Measurements from ENCODE around the gene DNAH8. TPM values are rescaled to one million over a fixed set of nuclear protein-coding genes. Genes with fewer than 3 reads are reported as not detected.
A peak's percentile ranks its signal among the peaks of the same experiment; 100 is the strongest.

Gene DNAH8
- total RNA-seq, 1 donor from 2014 or later, result 0.03 TPM

- peak; percentile 99 for ATAC-seq
These were observed 240.8 kb downstream of the DNAH8 start for GRCh38 chr6:38955861-38956260.

DNA sequence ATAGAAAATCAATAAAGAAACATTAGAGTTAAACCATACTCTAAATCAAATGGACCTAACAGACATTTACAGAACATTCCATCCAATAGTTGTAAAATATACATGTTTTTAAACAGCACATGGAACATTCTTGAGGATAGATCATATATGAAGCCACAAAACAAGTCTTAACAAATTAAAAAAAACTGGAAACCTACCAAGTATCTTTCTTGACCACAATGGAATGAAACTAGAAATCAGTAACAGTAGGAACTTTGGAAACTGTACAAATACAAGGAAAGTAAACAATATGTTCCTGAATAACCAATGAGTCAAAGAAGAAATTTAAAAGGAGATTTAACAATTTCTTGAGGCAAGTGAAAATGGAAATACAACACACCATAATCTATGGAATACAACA lies 242.3 kb downstream of the DNAH8 start:
- DNase-seq (ENCODE audit: low spot score) (no peak), ATAC-seq (no peak)

More at GRCh38 chr6:38955861-38956260, 240.8 kb downstream of the DNAH8 start:
- DNase-seq (ENCODE audit: low spot score), result peak; percentile 87

DNA sequence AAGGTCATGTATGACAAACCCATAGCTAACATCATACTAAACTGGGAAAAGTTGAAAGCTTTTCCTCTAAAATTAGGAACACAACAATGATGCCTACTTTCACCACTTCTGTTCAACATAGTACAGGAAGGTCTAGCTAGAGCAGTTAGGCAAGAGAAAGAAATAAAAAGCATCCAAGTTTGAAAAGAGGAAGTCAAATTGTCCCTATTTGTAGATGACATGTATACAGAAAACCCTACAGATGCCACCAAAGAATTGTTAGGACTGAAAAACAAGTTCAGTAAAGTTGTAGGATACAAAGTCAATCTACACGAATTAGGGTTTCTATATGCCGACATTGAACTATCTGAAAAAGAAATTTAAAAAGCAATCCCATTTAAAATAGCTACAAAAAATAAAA lies 244.0 kb downstream of the DNAH8 start:
- no peak for DNase-seq (ENCODE audit: low spot score)
- ATAC-seq, result no peak

DNA sequence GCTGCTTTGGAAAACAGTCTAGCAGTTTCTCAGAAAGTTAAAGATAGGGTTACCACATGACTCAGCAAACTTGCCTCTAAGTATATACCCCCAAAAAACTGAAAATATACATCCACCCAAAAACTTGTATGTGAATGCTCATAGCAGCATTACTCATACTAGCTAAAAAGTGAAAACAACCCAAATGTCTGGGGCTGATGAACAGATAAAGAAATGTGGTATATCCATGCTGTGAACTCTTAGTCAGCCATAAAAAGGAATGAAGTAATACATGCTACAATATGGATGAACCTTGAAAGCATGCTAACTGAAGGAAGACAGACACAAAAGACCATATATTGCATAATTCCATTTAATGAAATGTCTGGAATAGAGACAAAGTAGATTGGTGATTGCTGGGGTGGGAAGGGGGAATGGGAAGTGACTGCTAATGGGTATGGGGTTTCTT lies 253.6 kb downstream of the DNAH8 start:
- ATAC-seq, result no peak
- no peak for DNase-seq (ENCODE audit: low spot score)

DNA sequence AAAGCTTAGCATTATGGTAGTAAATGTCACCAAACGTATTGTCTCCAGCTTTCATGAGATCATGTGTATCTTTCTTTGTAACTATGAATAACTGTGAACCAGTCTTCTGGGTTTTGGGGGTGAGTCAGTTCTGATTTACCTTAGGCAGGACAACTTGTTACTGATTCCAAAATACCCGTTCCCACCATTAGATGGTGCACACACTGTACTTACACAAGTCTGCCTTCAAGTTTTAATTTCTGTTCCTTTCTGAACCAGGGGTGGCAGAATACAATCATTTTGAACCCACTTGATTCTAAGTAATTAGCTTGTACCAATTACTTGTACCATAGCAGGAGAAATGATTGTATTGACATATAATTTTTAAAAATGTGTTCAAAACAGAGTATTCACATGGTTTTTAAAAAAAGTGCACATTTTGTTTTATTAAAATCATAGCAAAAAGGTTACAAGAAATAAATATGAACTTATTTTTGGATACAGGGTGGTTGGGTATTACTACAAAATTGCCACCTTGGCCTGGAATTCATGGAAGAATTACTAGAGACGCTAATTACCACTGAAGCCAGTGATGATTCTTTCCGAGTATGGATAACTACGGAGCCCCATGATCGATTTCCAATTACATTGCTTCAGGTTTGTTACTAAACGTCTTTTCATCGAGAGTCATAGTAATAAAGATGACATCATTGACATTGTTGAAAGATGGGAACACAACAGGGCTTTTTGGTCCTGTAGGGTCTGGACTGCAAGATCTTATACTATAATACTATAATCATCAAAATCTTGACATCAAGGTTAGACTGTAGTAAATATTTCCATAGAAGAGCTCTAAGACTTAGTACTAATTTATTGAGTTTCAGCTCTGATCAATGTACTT lies 258.3 kb downstream of the DNAH8 start:
- peak; percentile 83 for ATAC-seq

DNA sequence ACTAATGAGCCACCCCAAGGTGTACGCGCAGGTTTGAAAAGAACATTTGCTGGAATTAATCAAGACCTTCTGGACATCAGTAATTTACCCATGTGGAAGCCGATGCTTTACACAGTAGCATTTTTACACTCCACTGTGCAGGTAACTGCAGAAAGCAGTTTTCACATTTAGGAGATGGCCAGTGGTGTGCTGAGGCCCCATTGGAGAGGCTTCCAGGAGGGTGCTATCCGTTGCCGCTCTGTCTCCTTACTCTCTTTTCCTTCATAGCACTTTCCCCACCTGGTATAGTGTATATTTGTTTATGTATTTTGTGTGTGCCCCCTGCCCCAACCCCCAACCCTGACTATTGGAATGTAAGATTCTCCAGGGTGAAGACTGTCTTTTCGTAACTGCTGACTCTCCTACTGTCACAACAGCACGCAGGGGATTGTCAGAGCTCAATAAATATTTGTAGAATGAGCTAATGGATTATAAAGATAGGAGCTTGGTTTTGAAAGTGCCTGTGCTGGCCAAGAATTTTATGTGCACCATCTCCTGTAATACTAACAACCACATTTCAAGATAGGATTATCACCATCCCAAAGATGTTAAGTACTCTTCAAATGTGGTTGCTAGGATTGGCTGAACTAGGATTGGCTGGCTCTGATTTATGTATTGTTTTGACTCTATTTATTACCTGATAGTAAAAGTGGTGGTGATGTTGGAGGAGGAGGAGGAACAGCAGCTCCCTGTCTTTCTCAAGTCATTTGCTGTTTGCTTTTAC lies 259.5 kb downstream of the DNAH8 start:
- ATAC-seq, result peak; percentile 74

More for the DNA sequence above, 258.3 kb downstream of the DNAH8 start:
- no peak for DNase-seq (ENCODE audit: low spot score)

GRCh38 chr6:38975621-38976049 lies 260.5 kb downstream of the DNAH8 start:
- DNase-seq (ENCODE audit: low spot score), result no peak
- ATAC-seq, result peak; percentile 68

More for the DNA sequence above, 259.5 kb downstream of the DNAH8 start:
- no peak for DNase-seq (ENCODE audit: low spot score)

GRCh38 chr6:38976051-38976450 lies 260.9 kb downstream of the DNAH8 start:
- ATAC-seq (no peak), DNase-seq (ENCODE audit: low spot score) (no peak)

DNA sequence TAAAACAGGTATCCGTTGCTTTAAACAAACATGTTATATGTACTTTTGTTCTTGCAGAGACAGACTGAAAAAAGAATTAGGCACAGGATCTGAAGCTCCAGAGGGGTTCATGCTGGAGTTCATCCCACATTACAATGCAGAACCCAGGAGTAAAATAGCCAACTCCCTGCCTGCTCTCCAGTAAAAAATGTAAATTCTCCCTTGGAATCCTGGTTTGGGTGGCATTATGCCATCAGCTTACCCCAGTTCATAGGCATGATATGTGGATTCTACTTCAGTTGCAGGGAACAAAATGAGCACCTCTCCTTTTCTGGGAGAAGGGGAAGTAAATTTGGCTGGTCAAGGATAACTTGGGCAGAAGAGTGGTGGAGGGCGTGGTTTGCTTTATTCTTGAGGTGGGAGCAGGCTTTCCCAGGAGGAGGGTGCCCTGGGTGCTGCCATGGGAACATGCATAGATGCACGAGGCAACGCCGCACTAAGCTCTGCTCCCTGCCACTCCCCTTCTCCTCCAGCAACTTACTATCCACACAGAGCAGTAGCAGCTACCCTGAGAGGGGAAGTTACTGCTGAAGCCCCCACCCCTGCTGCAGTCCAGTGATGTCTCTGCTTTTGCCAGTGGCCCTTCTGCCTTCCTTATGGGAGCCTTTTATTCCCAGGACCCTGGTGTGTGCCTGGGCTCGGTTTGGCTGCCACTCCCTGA lies 261.8 kb downstream of the DNAH8 start:
- DNase-seq (ENCODE audit: low spot score) (no peak), ATAC-seq (no peak)

GRCh38 chr6:38978139-38978704 lies 263.1 kb downstream of the DNAH8 start:
- ATAC-seq, result no peak

DNA sequence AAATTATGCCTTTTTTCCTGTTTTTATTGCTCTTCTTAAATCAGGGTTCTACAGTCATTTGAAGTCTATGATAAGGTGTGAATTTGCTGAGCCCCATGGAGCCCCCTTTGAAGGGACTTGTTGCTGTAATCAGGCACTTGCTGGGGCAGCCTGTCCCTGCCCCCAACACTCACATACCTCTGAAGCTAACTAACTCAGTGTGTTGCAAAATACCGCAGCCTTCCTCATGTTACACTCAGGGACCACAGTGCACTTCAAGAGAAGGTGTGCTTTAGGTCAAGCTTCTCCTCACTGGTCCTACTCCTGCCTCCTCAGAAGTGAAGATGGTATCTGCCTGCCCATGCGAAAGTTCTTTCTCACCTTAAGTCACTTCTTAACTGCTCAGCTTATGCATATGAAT lies 267.4 kb downstream of the DNAH8 start:
- ATAC-seq, result no peak
- no peak for DNase-seq (ENCODE audit: low spot score)

More at GRCh38 chr6:38978139-38978704, 263.1 kb downstream of the DNAH8 start:
- no peak for DNase-seq (ENCODE audit: low spot score)

- no peak for ATAC-seq
- no peak for DNase-seq (ENCODE audit: low spot score)
These were observed 269.6 kb downstream of the DNAH8 start for GRCh38 chr6:38984723-38985122.

- no peak for ATAC-seq
These were observed 270.7 kb downstream of the DNAH8 start for GRCh38 chr6:38985839-38986238.

DNA sequence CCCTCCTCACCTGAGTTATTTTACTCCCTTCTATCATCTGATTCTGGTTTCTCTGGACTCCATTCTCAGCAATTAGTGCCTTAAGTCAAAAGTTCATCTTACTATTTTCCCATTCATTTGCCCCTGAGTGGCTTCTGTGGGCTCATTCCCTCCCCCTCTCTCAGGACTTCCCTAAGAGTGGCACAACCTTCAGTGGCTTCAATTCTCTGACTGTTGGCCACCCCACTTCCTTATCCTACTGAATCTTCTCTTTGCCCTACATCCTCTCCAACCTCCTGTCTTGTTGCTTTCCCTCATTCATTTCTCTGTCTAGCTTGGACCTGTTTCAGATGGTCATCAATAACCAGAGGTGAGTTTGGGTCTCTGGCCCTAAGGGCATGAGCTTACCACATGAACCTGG lies 272.4 kb downstream of the DNAH8 start:
- no peak for DNase-seq (ENCODE audit: low spot score)
- ATAC-seq, result no peak

More at GRCh38 chr6:38985839-38986238, 270.7 kb downstream of the DNAH8 start:
- DNase-seq (ENCODE audit: low spot score), result no peak

DNA sequence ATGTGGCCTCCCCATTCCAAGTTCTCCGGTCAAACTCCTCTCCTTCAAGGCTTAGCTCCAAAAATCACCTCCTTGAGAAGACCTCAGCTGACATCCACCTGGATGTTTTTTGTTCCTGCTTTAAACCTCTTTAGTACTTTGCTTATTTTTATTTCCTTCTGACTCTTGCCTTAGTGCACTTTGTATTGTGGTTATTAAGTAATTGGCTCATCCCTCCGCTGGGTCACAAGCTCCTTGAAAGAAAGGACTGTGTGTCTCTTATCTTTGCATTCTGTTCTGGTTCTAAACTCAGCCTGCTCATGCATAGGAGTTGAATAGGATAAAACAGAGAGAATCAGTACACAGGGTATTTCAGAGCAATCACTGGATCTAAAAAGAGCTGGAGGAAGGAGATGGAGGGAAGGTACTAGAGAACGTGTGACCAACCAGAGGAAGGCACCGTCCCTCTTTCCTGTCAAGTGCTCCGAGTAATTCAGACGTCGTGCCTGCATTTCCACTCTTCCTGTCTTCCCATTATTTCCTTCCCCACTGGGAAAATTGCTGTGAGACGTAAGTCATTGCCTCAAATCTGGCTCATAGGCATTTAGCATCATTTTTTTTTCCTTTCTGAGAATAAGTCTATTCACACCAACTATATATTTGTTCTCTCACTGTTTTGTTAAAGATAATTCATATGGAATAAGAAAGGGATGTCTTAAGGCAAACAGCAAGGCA lies 273.8 kb downstream of the DNAH8 start:
- no peak for DNase-seq (ENCODE audit: low spot score)
- ATAC-seq, result no peak

GRCh38 chr6:38990475-38990874 lies 275.4 kb downstream of the DNAH8 start:
- DNase-seq (ENCODE audit: low spot score), result no peak
- no peak for ATAC-seq

GRCh38 chr6:38996676-38997075 lies 281.6 kb downstream of the DNAH8 start:
- DNase-seq (ENCODE audit: low spot score), result no peak
- ATAC-seq, result no peak

GRCh38 chr6:38997128-38997761 lies 282.1 kb downstream of the DNAH8 start:
- DNase-seq (ENCODE audit: low spot score), result no peak
- ATAC-seq, result no peak

DNA sequence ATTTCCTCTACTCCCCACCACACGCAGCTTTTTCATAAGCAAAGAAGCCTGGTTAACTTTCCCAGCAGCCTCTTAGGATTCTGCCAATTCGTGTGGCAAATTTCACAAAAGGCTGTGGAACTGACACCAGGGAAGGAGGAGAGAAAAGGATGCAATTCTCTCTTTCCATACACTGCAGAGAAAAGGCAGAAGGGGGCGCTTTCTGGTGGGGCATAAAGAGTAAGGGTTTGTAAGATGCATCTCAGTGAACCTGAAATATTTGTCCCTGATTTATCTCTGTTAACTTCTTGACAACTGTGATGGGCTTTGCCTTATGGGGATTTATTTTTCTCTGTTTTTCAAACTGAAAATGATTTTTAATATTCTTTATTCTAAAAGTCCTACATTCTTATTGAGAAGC lies 288.0 kb downstream of the DNAH8 start:
- no peak for DNase-seq (ENCODE audit: low spot score)

GRCh38 chr6:39003492-39003891 lies 288.4 kb downstream of the DNAH8 start:
- ATAC-seq, result no peak
- DNase-seq (ENCODE audit: low spot score), result no peak

More for the DNA sequence above, 288.0 kb downstream of the DNAH8 start:
- no peak for ATAC-seq

Data from left lobe of liver (tissue), 2 donors.